ENCODE results near the gene LAMB1.

- TF ChIP-seq CTCF (IDR thresholded peaks at IDR 0.05) (no peak), POLR2A (IDR thresholded peaks at IDR 0.05) (no peak)
Observed at GRCh38 chr7:107989618-107990373, 13.2 kb downstream of the LAMB1 start.

Data from esophagus squamous epithelium (tissue), 4 donors.